Kidney capillary endothelial cell (primary cell): Measurements from ENCODE around the gene TRIM9.

Experiments
- DNase-seq: peaks from one replicate; pipeline ENCODE4 v3.0.0-alpha.2; 2018; ENCODE audit warnings: low spot score

The TRIM9 gene

GRCh38 chr14:51056421-51056820, 38.5 kb downstream of the TRIM9 start:
- DNase-seq, result no peak

- DNase-seq, result no peak
Observed at GRCh38 chr14:51053157-51053556, 41.7 kb downstream of the TRIM9 start.

- DNase-seq, result no peak
Observed at GRCh38 chr14:51044961-51045360, 49.9 kb downstream of the TRIM9 start.

- DNase-seq, result peak; percentile 40
Observed at GRCh38 chr14:51041883-51042282, 53.0 kb downstream of the TRIM9 start.

- no peak for DNase-seq
Observed at GRCh38 chr14:51041108-51041531, 53.8 kb downstream of the TRIM9 start.

GRCh38 chr14:51039252-51039651, 55.7 kb downstream of the TRIM9 start:
- DNase-seq, result no peak

GRCh38 chr14:51035611-51036192, 59.2 kb downstream of the TRIM9 start:
- no peak for DNase-seq

- no peak for DNase-seq
Observed at GRCh38 chr14:51028851-51029754, 65.8 kb downstream of the TRIM9 start.

- no peak for DNase-seq
Observed at GRCh38 chr14:51028361-51028760, 66.5 kb downstream of the TRIM9 start.

GRCh38 chr14:51024377-51024776, 70.5 kb downstream of the TRIM9 start:
- DNase-seq, result no peak

GRCh38 chr14:51023964-51024363, 70.9 kb downstream of the TRIM9 start:
- DNase-seq, result no peak

GRCh38 chr14:51022769-51023168, 72.1 kb downstream of the TRIM9 start:
- DNase-seq, result no peak

- DNase-seq, result no peak
Observed at GRCh38 chr14:51020024-51020710, 74.7 kb downstream of the TRIM9 start.

- no peak for DNase-seq
Observed at GRCh38 chr14:51019089-51019488, 75.8 kb downstream of the TRIM9 start.

GRCh38 chr14:51018521-51018920, 76.4 kb downstream of the TRIM9 start:
- no peak for DNase-seq

GRCh38 chr14:51014625-51015024, 80.3 kb downstream of the TRIM9 start:
- DNase-seq, result no peak

- DNase-seq, result no peak
Observed at GRCh38 chr14:51014086-51014485, 80.8 kb downstream of the TRIM9 start.

GRCh38 chr14:51012055-51012454, 82.8 kb downstream of the TRIM9 start:
- DNase-seq, result no peak

GRCh38 chr14:51008446-51008845, 86.5 kb downstream of the TRIM9 start:
- DNase-seq, result no peak

- no peak for DNase-seq
Observed at GRCh38 chr14:51006781-51007211, 88.1 kb downstream of the TRIM9 start.

- no peak for DNase-seq
Observed at GRCh38 chr14:51006324-51006723, 88.6 kb downstream of the TRIM9 start.

GRCh38 chr14:51004801-51005526, 89.9 kb downstream of the TRIM9 start:
- peak; percentile 4 for DNase-seq
